Breast epithelium (tissue), 4 donors: ENCODE measurements around the gene SREK1IP1. TPM values are rescaled to one million over a fixed set of nuclear protein-coding genes. Genes with fewer than 3 reads are reported as not detected.

ENCODE experiments used
- DNase-seq, 2 donors: peaks; one replicate each; pipeline ENCODE4 v3.0.0-alpha.2; 2019; ENCODE audit warnings: low spot score in 2 of 2
- H3K27ac ChIP-seq, 2 donors: fragments of 200-600 bp; sonication (generic) in 1 of 2; one replicate each; pipeline ENCODE4 v1.5.1; 2016 to 2019; ENCODE audit warnings: mild to moderate bottlenecking in 1 of 2
- H3K27me3 ChIP-seq, 2 donors: fragments of 200-600 bp; sonication (generic) in 1 of 2; one replicate each; pipeline versions ENCODE4 v1.5.1 to v1.6.0; 2017 to 2019; ENCODE audit warnings: control low read depth in 1 of 2, mild to moderate bottlenecking in 1 of 2
- H3K36me3 ChIP-seq: fragments of 200-600 bp; one replicate; pipeline ENCODE4 v1.5.1; 2019
- H3K4me1 ChIP-seq, 2 donors: fragments of 200-600 bp; sonication (generic); one replicate each; pipeline ENCODE4 v1.5.1; 2016 to 2019; ENCODE audit warnings: control low read depth in 1 of 2
- H3K4me3 ChIP-seq, 3 donors: fragments of 200-600 bp; sonication (generic); 1 replicate in 2 of 3; 2 replicates in 1 of 3; pipeline ENCODE4 v1.5.1; 2016 to 2019; ENCODE audit warnings: mild to moderate bottlenecking in 3 of 3, moderate library complexity in 2 of 3
- H3K9me3 ChIP-seq, 2 donors: fragments of 200-600 bp; sonication (generic) in 1 of 2; one replicate each; pipeline ENCODE4 v1.5.1; 2016 to 2019; ENCODE audit warnings: control low read depth in 1 of 2
- POLR2A ChIP-seq: fragments of 450-650 bp; IDR thresholded peaks from one replicate; pipeline ENCODE4 v1.6.1; 2016; ENCODE audit warnings: antibody characterized with exemption, mild to moderate bottlenecking, moderate library complexity
- POLR2AphosphoS5 ChIP-seq, 3 donors: sonication (generic); formaldehyde crosslinking; IDR thresholded peaks; one replicate each; pipeline ENCODE4 v1.6.1; 2017; ENCODE audit warnings: antibody characterized with exemption in 3 of 3
- intact Hi-C: fragments of 100-400 bp; cut with DNase I; formaldehyde crosslinking; loops from one replicate; pipeline ENCODE4 v1.15.1; 2023; ENCODE audit warnings: low total_unique reads
- total RNA-seq, 3 donors: library from RNA; depleted of rRNA; stranded (reverse); fragments of >200 nt; gene quantifications; one replicate each; pipeline ENCODE4 v1.1.0, GENCODE V29; 2016
- TF ChIP-seq, protein P1 (sequence below), 3 donors: fragments of 450-650 bp; IDR thresholded peaks; one replicate each; pipeline ENCODE4 v1.5.1; 2016 to 2017; ENCODE audit warnings: antibody characterized with exemption in 3 of 3, mild to moderate bottlenecking in 3 of 3, moderate library complexity in 3 of 3

The SREK1IP1 gene
- 10 to 100 TPM in 1 of 3 donors, 1 to 10 TPM in 2; 6.6 to 13.0 (median 8.9) TPM for total RNA-seq

DNA sequence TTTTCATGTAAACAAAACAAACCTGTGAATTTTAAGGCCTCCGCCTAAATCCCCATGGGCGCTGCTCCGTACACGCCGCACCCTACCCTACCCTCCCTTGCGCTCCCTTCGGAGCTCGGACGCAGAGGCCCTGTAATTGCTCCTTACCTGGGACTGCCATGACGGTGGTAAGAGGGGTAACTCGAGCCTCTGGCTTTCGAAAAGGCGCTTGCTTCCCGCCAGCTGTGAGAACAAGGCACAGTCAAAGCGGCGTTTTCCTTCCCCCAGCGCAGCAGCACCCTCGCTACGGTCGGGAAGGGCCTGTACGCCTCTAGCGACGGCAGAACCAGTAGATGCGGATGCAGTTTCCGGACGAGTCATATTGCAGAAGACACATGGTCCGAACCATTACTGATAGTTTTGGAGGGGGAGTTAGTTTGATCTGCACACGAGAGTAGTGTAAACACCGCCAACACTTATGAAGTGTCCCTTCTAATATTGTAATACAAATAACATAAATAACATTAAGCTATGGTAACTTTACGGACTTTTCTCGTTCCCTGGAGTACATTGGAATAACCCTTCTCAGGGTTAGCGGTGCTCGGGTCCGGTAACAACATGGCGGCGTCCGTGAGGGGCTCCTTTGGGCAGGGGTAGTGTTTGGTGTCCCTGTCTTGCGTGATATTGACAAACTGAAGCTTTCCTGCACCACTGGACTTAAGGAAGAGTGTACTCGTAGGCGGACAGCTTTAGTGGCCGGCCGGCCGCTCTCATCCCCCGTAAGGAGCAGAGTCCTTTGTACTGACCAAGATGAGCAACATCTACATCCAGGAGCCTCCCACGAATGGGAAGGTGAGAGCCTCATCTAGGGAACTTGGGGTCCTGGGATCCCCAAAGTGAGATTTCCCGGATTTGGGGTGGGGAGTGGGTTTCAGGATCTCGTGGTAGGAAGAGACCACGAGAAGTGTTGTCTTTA lies at the start of gene SREK1IP1, which contains the start of gene CWC27:
Gene SREK1IP1, minus strand, starts transcription at position 334 of the 955 bp plus-strand sequence. Its CDS starts 174 bp downstream, at position 160.
Gene CWC27, plus strand, starts transcription at position 573 of the 955 bp plus-strand sequence. Its CDS starts 217 bp downstream, at position 790.
- H3K27me3 ChIP-seq: no peaks in the 10 kb centered on the region
- H3K4me1 ChIP-seq: peaks cover 0 to 20% of the 10 kb centered on the region in 2 donors
- DNase-seq: peak; percentile 67 to 77
- no peaks in the 10 kb centered on the region for H3K9me3 ChIP-seq
- no peak for TF ChIP-seq POLR2A
- TF ChIP-seq, protein P1, sequence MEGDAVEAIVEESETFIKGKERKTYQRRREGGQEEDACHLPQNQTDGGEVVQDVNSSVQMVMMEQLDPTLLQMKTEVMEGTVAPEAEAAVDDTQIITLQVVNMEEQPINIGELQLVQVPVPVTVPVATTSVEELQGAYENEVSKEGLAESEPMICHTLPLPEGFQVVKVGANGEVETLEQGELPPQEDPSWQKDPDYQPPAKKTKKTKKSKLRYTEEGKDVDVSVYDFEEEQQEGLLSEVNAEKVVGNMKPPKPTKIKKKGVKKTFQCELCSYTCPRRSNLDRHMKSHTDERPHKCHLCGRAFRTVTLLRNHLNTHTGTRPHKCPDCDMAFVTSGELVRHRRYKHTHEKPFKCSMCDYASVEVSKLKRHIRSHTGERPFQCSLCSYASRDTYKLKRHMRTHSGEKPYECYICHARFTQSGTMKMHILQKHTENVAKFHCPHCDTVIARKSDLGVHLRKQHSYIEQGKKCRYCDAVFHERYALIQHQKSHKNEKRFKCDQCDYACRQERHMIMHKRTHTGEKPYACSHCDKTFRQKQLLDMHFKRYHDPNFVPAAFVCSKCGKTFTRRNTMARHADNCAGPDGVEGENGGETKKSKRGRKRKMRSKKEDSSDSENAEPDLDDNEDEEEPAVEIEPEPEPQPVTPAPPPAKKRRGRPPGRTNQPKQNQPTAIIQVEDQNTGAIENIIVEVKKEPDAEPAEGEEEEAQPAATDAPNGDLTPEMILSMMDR (IDR thresholded peaks at IDR 0.05): peak in 1 of 3 donors; percentile 11
- TF ChIP-seq POLR2AphosphoS5 (IDR thresholded peaks at IDR 0.05): peak; percentile 83 to 92 (median 90)
- peak within 1 kb of the TSS; percentile 72 to 86 (median 79) for H3K4me3 ChIP-seq
- no peaks in the 10 kb centered on the region for H3K36me3 ChIP-seq
- H3K27ac ChIP-seq: peak within 1 kb of the TSS; percentile 89 to 90
- intact Hi-C loops: no loop called here

DNA sequence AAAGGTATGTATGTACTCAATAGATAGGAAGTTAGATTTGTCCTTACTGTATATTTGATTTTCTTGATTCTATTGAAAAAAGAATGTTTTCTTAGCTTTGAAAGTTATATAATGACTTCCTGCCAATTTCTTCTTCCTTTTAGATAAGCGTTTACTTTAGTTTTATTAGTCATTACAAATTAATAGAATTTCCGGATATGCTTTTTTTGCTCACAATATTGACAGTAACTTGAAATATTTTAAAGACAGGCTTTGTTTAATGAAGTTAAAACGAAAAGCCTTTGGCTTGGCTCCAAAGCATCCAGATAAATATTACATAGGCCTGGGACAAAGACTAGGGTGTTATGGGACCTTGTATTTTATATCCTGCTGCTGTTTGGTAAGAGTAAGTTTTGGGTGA lies 49.8 kb upstream of the SREK1IP1 start:
- intact Hi-C loops: no loop called here
- Histone ChIP-seq H3K27ac (no peak overlapping the region), H3K27me3 (no peaks in the 10 kb centered on the region), H3K4me3 (no peak overlapping the region), H3K36me3 (no peaks in the 10 kb centered on the region), H3K9me3 (no peaks in the 10 kb centered on the region), H3K4me1 (no peaks in the 10 kb centered on the region)
- TF ChIP-seq POLR2A (no peak), POLR2AphosphoS5 (IDR thresholded peaks at IDR 0.05) (no peak)
- TF ChIP-seq, protein P1 (IDR thresholded peaks at IDR 0.05): no peak
- DNase-seq: no peak

DNA sequence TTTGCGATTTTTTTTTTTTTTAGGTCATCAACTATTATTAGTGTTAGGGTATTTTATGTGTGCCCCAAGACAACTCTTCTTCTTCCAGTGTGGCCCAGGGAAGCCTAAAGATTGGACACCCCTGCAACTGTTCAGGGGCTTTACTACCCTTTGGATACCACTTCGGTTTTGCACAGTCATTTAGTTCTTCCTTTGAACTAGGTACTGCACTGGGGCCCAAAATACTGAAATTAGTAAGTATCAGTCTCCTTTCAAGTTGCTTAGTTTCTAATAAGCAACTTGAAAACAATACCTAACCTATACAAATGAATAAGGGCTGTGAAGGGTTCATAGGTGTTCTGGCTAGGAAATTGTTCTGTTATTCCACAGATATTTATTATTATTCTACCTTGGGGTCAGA lies 45.6 kb upstream of the SREK1IP1 start:
- TF ChIP-seq, protein P1 (IDR thresholded peaks at IDR 0.05): no peak
- no peaks in the 10 kb centered on the region for H3K27me3 ChIP-seq
- intact Hi-C loops: no loop called here
- no peaks in the 10 kb centered on the region for H3K9me3 ChIP-seq
- no peaks in the 10 kb centered on the region for H3K36me3 ChIP-seq
- no peak overlapping the region for H3K4me3 ChIP-seq
- no peaks in the 10 kb centered on the region for H3K4me1 ChIP-seq
- H3K27ac ChIP-seq: no peak overlapping the region
- no peak for DNase-seq

DNA sequence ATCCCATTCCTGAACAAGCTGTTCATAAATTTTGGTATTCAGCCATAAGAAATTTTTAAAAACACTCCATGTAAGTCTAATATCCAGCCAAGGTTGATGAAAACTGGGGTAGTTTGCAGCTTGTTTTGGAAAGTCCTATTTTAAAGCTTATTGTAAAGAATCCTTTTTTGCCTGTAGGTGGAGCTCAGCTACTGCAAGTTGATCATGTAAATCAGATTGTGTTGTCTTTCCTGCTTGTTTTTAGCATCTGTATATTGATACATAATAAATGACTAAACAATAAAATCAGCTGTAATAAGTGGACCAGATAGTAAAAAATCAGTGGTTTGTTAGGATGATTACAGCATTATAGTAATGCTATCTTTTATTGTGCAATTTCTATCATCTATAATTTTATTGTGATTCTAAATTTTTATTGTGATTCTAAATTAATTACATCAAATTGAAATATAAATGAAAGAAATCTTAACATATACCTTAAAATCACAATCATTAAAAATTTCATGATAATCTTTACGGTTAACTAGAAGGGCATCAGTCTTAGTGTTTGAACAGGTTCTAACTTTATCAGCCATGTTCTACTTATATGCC lies 42.7 kb upstream of the SREK1IP1 start:
- Histone ChIP-seq H3K4me1 (no peaks in the 10 kb centered on the region), H3K27ac (no peak overlapping the region), H3K27me3 (no peaks in the 10 kb centered on the region), H3K36me3 (no peaks in the 10 kb centered on the region), H3K4me3 (no peak overlapping the region), H3K9me3 (no peaks in the 10 kb centered on the region)
- no peak for TF ChIP-seq POLR2AphosphoS5 (IDR thresholded peaks at IDR 0.05)
- TF ChIP-seq, protein P1 (IDR thresholded peaks at IDR 0.05): peak in 2 of 3 donors; percentile 39 to 63
- intact Hi-C loops: no loop called here
- DNase-seq: no peak

DNA sequence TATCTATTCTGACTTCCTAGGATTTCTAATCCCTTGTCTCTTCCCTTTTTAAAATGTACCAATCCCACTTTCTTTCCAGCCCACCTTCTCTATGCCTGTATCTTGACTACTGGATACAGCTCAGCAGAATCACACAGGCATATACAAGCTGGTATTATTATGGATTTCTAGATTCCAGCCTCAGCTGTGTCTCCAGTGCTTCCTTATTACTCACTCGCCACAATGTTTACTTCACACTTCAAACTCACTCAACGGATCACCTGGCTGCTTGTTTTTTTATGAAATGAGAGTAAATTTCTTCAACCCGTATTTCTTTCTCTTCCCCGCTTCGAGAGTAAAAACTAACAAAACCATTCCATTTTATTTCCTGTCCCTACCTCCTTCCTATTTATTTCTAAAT lies 39.0 kb upstream of the SREK1IP1 start:
- H3K36me3 ChIP-seq: no peaks in the 10 kb centered on the region
- TF ChIP-seq POLR2AphosphoS5 (IDR thresholded peaks at IDR 0.05) (no peak), POLR2A (no peak)
- TF ChIP-seq, protein P1 (IDR thresholded peaks at IDR 0.05): no peak

More for the DNA sequence above, 39.0 kb upstream of the SREK1IP1 start:
- Histone ChIP-seq H3K4me3 (no peak overlapping the region), H3K27me3 (no peaks in the 10 kb centered on the region), H3K9me3 (no peaks in the 10 kb centered on the region), H3K27ac (no peak overlapping the region), H3K4me1 (no peaks in the 10 kb centered on the region)
- intact Hi-C loops: no loop called here
- DNase-seq: no peak
